SK-N-SH treated with all-trans-retinoic acid at 6 μM for 48 hours (cell line): ENCODE measurements around the gene FOXA2.

Experiments
- ATAC-seq: fragments of 200-7000 bp; cut with Tn5 transposase; 3 replicates; pipeline ENCODE4 v1.9.1; 2020; ENCODE audit warnings: mild to moderate bottlenecking, moderate library complexity
- BACH2 ChIP-seq: fragments of 250-450 bp; sonication (Bioruptor Pico); IDR thresholded peaks from 2 replicates; pipeline ENCODE4 v1.9.0; 2021; ENCODE audit warnings: mild to moderate bottlenecking, borderline replicate concordance
- CSDC2 ChIP-seq: fragments of 250-450 bp; sonication (Bioruptor Pico); IDR thresholded peaks from 2 replicates; pipeline ENCODE4 v1.5.0; 2020; ENCODE audit warnings: mild to moderate bottlenecking, moderate library complexity
- ESRRG ChIP-seq: fragments of 250-450 bp; sonication (Bioruptor Pico); IDR thresholded peaks from 2 replicates; pipeline ENCODE4 v1.6.1; 2021; ENCODE audit warnings: mild to moderate bottlenecking
- GLIS3 ChIP-seq: fragments of 250-450 bp; sonication (Bioruptor Pico); IDR thresholded peaks from 2 replicates; pipeline ENCODE4 v1.5.0; 2020; ENCODE audit warnings: mild to moderate bottlenecking, moderate library complexity
- ISL1 ChIP-seq: fragments of 250-450 bp; sonication (Bioruptor Pico); IDR thresholded peaks from 2 replicates; pipeline ENCODE4 v2.1.2; 2022; ENCODE audit warnings: mild to moderate bottlenecking, moderate library complexity
- OSR1 ChIP-seq: fragments of 250-450 bp; sonication (Bioruptor Pico); IDR thresholded peaks from 2 replicates; pipeline ENCODE4 v1.8.0; 2022; ENCODE audit warnings: moderate library complexity, mild to moderate bottlenecking, inconsistent platforms
- PPARA ChIP-seq: fragments of 250-450 bp; sonication (Bioruptor Pico); IDR thresholded peaks from 2 replicates; pipeline ENCODE4 v1.5.0; 2020; ENCODE audit warnings: mild to moderate bottlenecking, borderline replicate concordance
- RARB ChIP-seq: fragments of 250-450 bp; sonication (Bioruptor Pico); IDR thresholded peaks from 2 replicates; pipeline ENCODE4 v1.8.0; 2021; ENCODE audit warnings: mild to moderate bottlenecking, moderate library complexity
- SNAI2 ChIP-seq: fragments of 250-450 bp; sonication (Bioruptor Pico); IDR thresholded peaks from 2 replicates; pipeline ENCODE4 v1.5.0; 2020; ENCODE audit warnings: mild to moderate bottlenecking, moderate library complexity
- TCF4 ChIP-seq: fragments of 250-450 bp; sonication (Bioruptor Pico); IDR thresholded peaks from 2 replicates; pipeline ENCODE4 v1.8.0; 2021; ENCODE audit warnings: mild to moderate bottlenecking, moderate library complexity, borderline replicate concordance
- TOX ChIP-seq: fragments of 250-450 bp; sonication (Bioruptor Pico); IDR thresholded peaks from 2 replicates; pipeline ENCODE4 v1.8.0; 2021; ENCODE audit warnings: mild to moderate bottlenecking, moderate library complexity, borderline replicate concordance
- ZC3H10 ChIP-seq: fragments of 250-450 bp; sonication (Bioruptor Pico); IDR thresholded peaks from 2 replicates; pipeline ENCODE4 v1.5.1; 2021; ENCODE audit warnings: mild to moderate bottlenecking, moderate library complexity
- ZFP3 ChIP-seq: fragments of 250-450 bp; sonication (Bioruptor Pico); IDR thresholded peaks from 2 replicates; pipeline ENCODE4 v1.5.0; 2020; ENCODE audit warnings: mild to moderate bottlenecking, moderate library complexity
- ZFP30 ChIP-seq: fragments of 450-650 bp; formaldehyde crosslinking; IDR thresholded peaks from 2 replicates; pipeline ENCODE4 v1.5.0; 2022; ENCODE audit warnings: mild to moderate bottlenecking, moderate library complexity
- ZNF565 ChIP-seq: fragments of 450-650 bp; formaldehyde crosslinking; conservative IDR thresholded peaks from 2 replicates; pipeline ENCODE4 v1.5.0; 2020; ENCODE audit warnings: low read depth, mild to moderate bottlenecking, moderate library complexity
- ZNF70 ChIP-seq: fragments of 450-650 bp; formaldehyde crosslinking; IDR thresholded peaks from 2 replicates; pipeline ENCODE4 v1.5.0; 2020; ENCODE audit warnings: mild to moderate bottlenecking, moderate library complexity
- ZNF8 ChIP-seq: fragments of 450-650 bp; formaldehyde crosslinking; IDR thresholded peaks from 2 replicates; pipeline ENCODE4 v1.5.0; 2020; ENCODE audit warnings: mild to moderate bottlenecking, moderate library complexity
- TF ChIP-seq, protein P1 (sequence below): fragments of 250-450 bp; sonication (Bioruptor Pico); IDR thresholded peaks from 2 replicates; pipeline ENCODE4 v1.5.1; 2020; ENCODE audit warnings: low read depth, mild to moderate bottlenecking, moderate library complexity
- TF ChIP-seq, protein P2 (sequence below): fragments of 250-450 bp; sonication (Bioruptor Pico); IDR thresholded peaks from 2 replicates; pipeline ENCODE4 v1.8.0; 2021; ENCODE audit warnings: low read depth, mild to moderate bottlenecking, moderate library complexity, borderline replicate concordance
- TF ChIP-seq, protein P3 (sequence below): fragments of 250-450 bp; sonication (Bioruptor Pico); IDR thresholded peaks from 2 replicates; pipeline ENCODE4 v1.5.1; 2021; ENCODE audit warnings: mild to moderate bottlenecking, moderate library complexity
- TF ChIP-seq, protein P4 (sequence below): fragments of 250-450 bp; sonication (Bioruptor Pico); IDR thresholded peaks from 2 replicates; pipeline ENCODE4 v1.8.0; 2020; ENCODE audit warnings: mild to moderate bottlenecking, moderate library complexity, borderline replicate concordance

Gene FOXA2

DNA sequence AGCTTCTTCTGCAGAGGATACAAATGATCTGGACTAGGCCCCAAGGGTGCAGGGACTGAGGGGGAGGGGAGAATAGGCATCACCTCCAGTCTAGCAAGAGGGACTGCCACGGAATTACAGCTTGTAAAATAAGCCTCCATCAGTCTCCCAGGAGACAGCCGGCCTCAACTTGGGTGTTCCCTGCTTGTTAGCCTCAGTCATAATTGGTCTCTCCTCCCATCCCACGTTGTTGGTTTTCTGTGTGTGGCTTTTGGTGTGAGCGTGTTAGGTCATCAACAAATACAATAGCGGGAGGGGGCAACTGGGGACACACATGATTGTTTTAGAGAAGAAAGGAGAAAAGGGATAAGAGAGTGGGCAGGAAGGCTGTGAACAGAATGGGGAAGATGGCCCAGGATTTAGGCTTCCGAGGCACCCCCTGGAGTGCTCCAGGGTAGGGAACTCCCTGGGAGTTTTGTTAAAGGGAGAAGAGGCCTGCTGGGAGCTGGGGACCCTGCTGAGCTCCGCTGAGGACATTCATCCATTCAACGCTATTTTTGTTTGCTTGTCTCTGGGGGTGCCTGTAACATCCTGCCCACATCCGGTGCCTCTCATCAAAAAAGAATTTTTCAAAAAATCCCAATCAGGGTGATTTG, 9.2 kb downstream of the FOXA2 start:
- TF ChIP-seq ZC3H10 (CRISPR knock-in tag) (no peak), ESRRG (CRISPR knock-in tag) (no peak), ZFP30 (CRISPR knock-in tag) (no peak), ZNF565 (CRISPR knock-in tag) (no peak), RARB (CRISPR knock-in tag) (no peak), TCF4 (no peak), BACH2 (CRISPR knock-in tag) (no peak), ZNF70 (no peak), ZFP3 (CRISPR knock-in tag) (no peak), ZNF8 (CRISPR knock-in tag) (no peak)
- TF ChIP-seq, protein P1, sequence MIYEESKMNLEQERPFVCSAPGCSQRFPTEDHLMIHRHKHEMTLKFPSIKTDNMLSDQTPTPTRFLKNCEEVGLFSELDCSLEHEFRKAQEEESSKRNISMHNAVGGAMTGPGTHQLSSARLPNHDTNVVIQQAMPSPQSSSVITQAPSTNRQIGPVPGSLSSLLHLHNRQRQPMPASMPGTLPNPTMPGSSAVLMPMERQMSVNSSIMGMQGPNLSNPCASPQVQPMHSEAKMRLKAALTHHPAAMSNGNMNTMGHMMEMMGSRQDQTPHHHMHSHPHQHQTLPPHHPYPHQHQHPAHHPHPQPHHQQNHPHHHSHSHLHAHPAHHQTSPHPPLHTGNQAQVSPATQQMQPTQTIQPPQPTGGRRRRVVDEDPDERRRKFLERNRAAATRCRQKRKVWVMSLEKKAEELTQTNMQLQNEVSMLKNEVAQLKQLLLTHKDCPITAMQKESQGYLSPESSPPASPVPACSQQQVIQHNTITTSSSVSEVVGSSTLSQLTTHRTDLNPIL (CRISPR knock-in tag) = no peak
- TF ChIP-seq, protein P2, sequence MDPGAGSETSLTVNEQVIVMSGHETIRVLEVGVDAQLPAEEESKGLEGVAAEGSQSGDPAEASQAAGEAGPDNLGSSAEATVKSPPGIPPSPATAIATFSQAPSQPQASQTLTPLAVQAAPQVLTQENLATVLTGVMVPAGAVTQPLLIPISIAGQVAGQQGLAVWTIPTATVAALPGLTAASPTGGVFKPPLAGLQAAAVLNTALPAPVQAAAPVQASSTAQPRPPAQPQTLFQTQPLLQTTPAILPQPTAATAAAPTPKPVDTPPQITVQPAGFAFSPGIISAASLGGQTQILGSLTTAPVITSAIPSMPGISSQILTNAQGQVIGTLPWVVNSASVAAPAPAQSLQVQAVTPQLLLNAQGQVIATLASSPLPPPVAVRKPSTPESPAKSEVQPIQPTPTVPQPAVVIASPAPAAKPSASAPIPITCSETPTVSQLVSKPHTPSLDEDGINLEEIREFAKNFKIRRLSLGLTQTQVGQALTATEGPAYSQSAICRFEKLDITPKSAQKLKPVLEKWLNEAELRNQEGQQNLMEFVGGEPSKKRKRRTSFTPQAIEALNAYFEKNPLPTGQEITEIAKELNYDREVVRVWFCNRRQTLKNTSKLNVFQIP (CRISPR knock-in tag) = no peak
- no peak for ATAC-seq

DNA sequence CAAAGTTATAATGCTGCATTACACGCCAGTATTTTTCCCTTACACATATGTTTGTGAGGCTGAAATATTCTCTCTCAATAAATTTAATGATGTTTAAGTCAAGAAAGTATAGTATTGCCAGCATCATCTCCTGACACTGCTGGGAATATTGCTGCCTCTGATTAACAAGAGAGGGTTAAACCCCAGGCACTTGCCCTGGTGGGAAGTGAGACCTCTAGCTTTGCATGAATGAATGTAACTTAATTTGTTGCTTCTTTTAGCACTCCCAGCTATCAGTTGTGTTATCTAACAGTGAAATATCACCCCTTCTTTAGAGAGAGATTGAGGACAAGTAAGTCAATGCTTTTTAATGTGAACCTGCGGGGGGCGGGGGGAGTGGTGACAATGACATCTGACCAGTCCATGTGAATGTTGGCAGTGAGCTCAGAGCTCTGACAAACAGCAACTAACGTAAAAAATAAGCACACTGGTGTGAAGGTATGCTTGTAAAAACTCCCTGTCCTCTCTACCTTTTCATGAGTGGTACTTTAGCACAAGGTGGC, 9.8 kb downstream of the FOXA2 start:
- TF ChIP-seq, protein P3, sequence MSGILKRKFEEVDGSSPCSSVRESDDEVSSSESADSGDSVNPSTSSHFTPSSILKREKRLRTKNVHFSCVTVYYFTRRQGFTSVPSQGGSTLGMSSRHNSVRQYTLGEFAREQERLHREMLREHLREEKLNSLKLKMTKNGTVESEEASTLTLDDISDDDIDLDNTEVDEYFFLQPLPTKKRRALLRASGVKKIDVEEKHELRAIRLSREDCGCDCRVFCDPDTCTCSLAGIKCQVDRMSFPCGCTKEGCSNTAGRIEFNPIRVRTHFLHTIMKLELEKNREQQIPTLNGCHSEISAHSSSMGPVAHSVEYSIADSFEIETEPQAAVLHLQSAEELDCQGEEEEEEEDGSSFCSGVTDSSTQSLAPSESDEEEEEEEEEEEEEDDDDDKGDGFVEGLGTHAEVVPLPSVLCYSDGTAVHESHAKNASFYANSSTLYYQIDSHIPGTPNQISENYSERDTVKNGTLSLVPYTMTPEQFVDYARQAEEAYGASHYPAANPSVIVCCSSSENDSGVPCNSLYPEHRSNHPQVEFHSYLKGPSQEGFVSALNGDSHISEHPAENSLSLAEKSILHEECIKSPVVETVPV (CRISPR knock-in tag) = no peak
- TF ChIP-seq, all 23 proteins: peak for 0
- ATAC-seq = no peak

DNA sequence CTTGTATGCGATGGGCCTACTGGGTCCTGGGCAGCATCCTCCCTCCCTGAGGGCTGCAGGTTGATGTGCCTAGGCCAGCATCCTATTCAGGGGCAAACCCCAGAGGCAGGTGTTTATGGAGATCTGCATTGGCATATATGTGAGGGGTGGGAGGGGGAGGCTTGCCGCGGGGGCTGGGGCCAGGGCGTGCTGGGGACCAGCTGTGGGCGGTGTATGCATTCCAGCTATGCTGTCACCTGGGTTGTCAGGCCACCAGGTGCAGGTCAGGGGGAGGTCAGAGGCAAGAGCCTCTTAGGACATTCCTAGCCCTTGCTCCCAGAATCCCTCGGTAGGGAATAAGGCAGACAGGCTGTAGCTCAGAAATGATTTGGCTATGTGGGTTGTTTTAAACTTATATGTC, 11.9 kb downstream of the FOXA2 start:
- no peak for ATAC-seq
- TF ChIP-seq SNAI2 = no peak
- no peak for TF ChIP-seq ZFP3 (CRISPR knock-in tag)
- no peak for TF ChIP-seq ZNF565 (CRISPR knock-in tag)
- TF ChIP-seq CSDC2 = no peak
- no peak for TF ChIP-seq TOX (CRISPR knock-in tag)
- TF ChIP-seq ISL1 (CRISPR knock-in tag) = no peak
- TF ChIP-seq ZC3H10 (CRISPR knock-in tag) = no peak
- no peak for TF ChIP-seq ZNF8 (CRISPR knock-in tag)

DNA sequence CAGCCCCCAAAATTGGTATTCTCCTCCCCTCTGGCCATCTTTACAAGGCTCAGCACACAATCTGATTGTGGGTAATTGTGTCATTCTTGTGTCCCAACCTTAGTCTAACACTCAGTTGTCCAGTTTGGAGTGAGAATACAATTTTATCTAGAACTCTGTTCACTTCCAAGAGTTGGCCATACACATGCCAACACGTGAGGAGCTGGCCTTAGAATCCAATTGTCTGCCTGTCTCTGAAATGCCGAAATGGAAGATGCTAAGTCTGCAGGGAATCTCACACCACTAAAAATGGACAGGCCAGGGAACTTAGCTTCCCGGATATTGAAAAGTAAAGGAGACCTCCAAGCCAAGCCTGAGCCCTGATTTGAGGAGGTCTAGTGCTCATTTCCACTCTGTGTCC, 12.3 kb downstream of the FOXA2 start:
- TF ChIP-seq CSDC2 = no peak
- TF ChIP-seq ZNF70 = no peak
- TF ChIP-seq BACH2 (CRISPR knock-in tag) = no peak
- no peak for TF ChIP-seq ESRRG (CRISPR knock-in tag)
- no peak for TF ChIP-seq ISL1 (CRISPR knock-in tag)
- no peak for TF ChIP-seq TOX (CRISPR knock-in tag)
- TF ChIP-seq SNAI2 = no peak
- TF ChIP-seq OSR1 (CRISPR knock-in tag) = no peak
- no peak for TF ChIP-seq ZC3H10 (CRISPR knock-in tag)
- TF ChIP-seq TCF4 = no peak
- TF ChIP-seq ZNF8 (CRISPR knock-in tag) = no peak
- TF ChIP-seq, protein P4, sequence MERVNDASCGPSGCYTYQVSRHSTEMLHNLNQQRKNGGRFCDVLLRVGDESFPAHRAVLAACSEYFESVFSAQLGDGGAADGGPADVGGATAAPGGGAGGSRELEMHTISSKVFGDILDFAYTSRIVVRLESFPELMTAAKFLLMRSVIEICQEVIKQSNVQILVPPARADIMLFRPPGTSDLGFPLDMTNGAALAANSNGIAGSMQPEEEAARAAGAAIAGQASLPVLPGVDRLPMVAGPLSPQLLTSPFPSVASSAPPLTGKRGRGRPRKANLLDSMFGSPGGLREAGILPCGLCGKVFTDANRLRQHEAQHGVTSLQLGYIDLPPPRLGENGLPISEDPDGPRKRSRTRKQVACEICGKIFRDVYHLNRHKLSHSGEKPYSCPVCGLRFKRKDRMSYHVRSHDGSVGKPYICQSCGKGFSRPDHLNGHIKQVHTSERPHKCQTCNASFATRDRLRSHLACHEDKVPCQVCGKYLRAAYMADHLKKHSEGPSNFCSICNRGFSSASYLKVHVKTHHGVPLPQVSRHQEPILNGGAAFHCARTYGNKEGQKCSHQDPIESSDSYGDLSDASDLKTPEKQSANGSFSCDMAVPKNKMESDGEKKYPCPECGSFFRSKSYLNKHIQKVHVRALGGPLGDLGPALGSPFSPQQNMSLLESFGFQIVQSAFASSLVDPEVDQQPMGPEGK (CRISPR knock-in tag) = no peak
- no peak for TF ChIP-seq ZNF565 (CRISPR knock-in tag)
- no peak for TF ChIP-seq ZFP30 (CRISPR knock-in tag)
- TF ChIP-seq GLIS3 (CRISPR knock-in tag) = no peak
- no peak for TF ChIP-seq ZFP3 (CRISPR knock-in tag)
- no peak for TF ChIP-seq PPARA (CRISPR knock-in tag)
- TF ChIP-seq RARB (CRISPR knock-in tag) = no peak
- TF ChIP-seq, all 23 proteins: peak for 0
- no peak for ATAC-seq
